Activated CD8-positive, alpha-beta memory T cell treated with anti-CD3 and anti-CD28 coated beads for 36 hours (primary cell): ENCODE measurements around the gene C12orf57. TPM values are rescaled to one million over a fixed set of nuclear protein-coding genes. Genes with fewer than 3 reads are reported as not detected.

Experiments
- CTCF ChIA-PET: fragments of 350-600 bp; sonication (Branson Sonifier 250); formaldehyde crosslinking; loops from one replicate; lab custom pipeline; 2021; ENCODE audit warnings: antibody characterized with exemption; lab: Charles Lee
- POLR2A ChIA-PET: fragments of 350-600 bp; sonication (Branson Sonifier 250); formaldehyde crosslinking; loops from one replicate; lab custom pipeline; 2021; ENCODE audit warnings: antibody characterized with exemption; lab: Charles Lee
- total RNA-seq, 2 experiments: library from RNA; stranded (reverse); gene quantifications; one replicate each; pipeline ENCODE4 v1.2.3, GENCODE V29; 2021

Gene C12orf57
- total RNA-seq, 2 experiments from 2014 or later = 234 to 239 TPM

- CTCF ChIA-PET = interaction anchor here (0.6 to 2.6 kb wide), 7 partner anchors 9 to 28 kb away, joined by 3 to 10 read pairs (median 3); partner anchors contain the start of genes C12orf57 and RNU7-1
- POLR2A ChIA-PET = interaction anchor here (1.0 to 1.3 kb wide), 4 partner anchors 10 to 31 kb away, joined by 3 to 8 read pairs (median 4); no protein-coding TSS in a partner anchor
Observed at GRCh38 chr12:6914947-6915788, 28.7 kb upstream of the C12orf57 start.

- CTCF ChIA-PET = interaction anchor here (0.6 to 2.6 kb wide), 4 partner anchors 9 to 22 kb away, joined by 3 to 8 read pairs (median 4); no protein-coding TSS in a partner anchor
- POLR2A ChIA-PET = no interaction called here
Observed at GRCh38 chr12:6915789-6916285, 28.0 kb upstream of the C12orf57 start.

DNA sequence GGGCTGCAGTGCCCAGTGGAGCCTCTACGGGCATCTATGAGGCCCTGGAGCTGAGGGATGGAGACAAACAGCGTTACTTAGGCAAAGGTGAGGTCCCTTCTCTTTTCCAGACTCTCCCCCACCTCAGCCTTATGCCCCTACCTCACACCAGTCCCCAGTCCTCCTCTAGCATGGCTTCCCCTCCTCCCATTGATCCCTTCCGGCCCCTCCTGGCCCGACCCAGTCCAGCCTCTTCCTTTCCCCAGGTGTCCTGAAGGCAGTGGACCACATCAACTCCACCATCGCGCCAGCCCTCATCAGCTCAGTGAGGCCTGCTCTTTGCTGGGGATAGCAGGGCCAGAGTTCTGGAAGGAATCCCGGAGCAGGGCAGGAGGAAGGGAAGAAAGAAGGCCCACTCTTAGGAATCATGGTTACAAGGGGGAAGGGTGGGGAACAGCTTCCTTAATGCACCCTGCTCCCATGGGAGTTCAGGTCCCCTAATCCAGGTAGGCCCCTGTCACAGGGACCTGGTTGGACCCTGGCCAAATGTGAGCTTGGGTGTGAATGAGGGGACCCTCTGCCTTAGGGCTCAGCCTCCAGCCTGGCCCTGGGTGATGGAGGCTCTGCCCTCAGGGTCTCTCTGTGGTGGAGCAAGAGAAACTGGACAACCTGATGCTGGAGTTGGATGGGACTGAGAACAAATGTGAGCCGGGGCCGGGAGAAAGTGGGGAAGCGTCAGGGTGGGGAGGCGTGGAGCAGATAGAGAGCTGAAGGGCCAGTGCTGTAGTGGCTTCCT, 27.2 kb upstream of the C12orf57 start:
- POLR2A ChIA-PET = no interaction called here
- CTCF ChIA-PET = interaction anchor here (1.0 to 2.6 kb wide), 4 partner anchors 8 to 25 kb away, joined by 3 to 8 read pairs (median 4); no protein-coding TSS in a partner anchor

- ChIA-PET POLR2A (interaction anchor here (0.6 to 1.4 kb wide), 2 partner anchors 20 to 295 kb away, joined by 4 to 15 read pairs; no protein-coding TSS in a partner anchor), CTCF (interaction anchor here (1.7 kb wide), 1 partner anchor 7 kb away, joined by 5 read pairs; no protein-coding TSS in a partner anchor)
Observed at GRCh38 chr12:6917491-6918231, 26.2 kb upstream of the C12orf57 start.

GRCh38 chr12:6919588-6919987, 24.2 kb upstream of the C12orf57 start:
- POLR2A ChIA-PET = no interaction called here
- CTCF ChIA-PET = interaction anchor here (0.6 to 1.3 kb wide), 3 partner anchors 28 to 549 kb away, joined by 3 to 4 read pairs (median 3); no protein-coding TSS in a partner anchor

- ChIA-PET POLR2A (no interaction called here), CTCF (interaction anchor here (0.6 to 1.0 kb wide), 3 partner anchors 11 to 59 kb away, joined by 3 read pairs; partner anchors contain the start of genes C12orf57 and RNU7-1)
Observed at GRCh38 chr12:6921539-6921938, 22.3 kb upstream of the C12orf57 start.

DNA sequence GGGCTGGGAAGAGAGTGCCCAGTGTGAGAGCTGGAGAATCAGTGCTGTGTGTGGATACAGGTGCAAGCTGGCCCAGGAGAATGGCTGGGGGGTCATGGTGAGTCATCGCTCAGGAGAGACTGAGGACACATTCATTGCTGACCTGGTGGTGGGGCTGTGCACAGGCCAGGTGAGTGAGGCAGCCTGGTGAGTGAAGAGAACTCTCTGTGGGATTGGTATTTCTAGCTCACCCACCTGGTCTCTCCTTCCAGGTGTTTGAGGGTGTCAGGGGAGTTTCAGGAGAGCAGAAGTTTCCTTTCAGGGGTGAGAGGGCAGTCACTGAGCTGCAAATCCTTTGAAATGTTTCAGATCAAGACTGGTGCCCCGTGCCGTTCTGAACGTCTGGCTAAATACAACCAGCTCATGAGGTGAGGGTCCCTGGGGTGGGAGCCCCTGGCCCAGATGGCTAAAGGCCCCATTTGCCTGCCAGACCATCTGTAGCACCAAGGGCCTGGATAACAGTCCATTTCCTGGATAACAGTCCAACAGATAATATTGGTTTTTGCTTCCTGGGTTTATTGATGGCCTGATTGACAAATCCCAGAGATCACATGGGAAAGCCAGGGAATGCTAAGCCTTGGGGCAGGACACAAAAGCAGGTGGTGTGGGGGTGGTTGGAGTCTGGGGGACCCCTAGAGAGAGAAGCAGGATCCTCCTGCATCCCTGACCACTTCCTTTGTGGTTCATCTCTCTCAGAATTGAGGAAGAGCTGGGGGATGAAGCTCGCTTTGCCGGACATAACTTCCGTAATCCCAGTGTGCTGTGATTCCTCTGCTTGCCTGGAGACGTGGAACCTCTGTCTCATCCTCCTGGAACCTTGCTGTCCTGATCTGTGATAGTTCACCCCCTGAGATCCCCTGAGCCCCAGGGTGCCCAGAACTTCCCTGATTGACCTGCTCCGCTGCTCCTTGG, 21.6 kb upstream of the C12orf57 start:
- POLR2A ChIA-PET = no interaction called here
- CTCF ChIA-PET = interaction anchor here (0.6 to 1.0 kb wide), 3 partner anchors 10 to 58 kb away, joined by 3 read pairs; partner anchors contain the start of genes C12orf57 and RNU7-1

DNA sequence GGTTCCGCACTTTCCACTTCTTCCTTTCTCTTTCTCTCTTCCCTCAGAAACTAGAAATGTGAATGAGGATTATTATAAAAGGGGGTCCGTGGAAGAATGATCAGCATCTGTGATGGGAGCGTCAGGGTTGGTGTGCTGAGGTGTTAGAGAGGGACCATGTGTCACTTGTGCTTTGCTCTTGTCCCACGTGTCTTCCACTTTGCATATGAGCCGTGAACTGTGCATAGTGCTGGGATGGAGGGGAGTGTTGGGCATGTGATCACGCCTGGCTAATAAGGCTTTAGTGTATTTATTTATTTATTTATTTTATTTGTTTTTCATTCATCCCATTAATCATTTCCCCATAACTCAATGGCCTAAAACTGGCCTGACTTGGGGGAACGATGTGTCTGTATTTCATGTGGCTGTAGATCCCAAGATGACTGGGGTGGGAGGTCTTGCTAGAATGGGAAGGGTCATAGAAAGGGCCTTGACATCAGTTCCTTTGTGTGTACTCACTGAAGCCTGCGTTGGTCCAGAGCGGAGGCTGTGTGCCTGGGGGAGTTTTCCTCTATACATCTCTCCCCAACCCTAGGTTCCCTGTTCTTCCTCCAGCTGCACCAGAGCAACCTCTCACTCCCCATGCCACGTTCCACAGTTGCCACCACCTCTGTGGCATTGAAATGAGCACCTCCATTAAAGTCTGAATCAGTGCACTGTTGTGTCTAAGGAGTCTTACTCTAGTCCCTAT, 20.7 kb upstream of the C12orf57 start:
- POLR2A ChIA-PET = no interaction called here

DNA sequence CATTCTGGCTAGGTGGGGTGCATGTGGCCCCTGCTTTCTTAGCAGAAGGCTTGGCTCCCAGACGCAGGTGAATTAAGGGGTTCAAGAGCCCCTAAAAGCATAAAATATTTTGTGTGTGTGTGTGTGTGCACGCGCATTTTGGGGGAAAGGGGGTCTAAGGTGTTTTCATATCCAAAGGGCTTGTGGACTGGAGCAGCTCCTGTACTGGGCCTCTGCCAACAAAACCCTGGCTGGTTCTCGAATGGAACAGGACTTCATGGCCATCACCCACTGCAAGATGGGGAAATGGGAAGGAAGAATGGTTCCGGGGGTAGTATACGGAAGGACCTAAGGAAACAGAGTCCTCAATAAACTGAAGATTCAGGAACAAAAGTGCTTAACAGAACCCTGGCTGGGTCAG, 20.0 kb upstream of the C12orf57 start:
- POLR2A ChIA-PET = interaction anchor here (0.6 kb wide), 1 partner anchor 20 kb away, joined by 3 read pairs; the partner anchor contains the start of gene C12orf57
- CTCF ChIA-PET = interaction anchor here (0.7 to 3.7 kb wide), 13 partner anchors 9 to 69 kb away, joined by 3 to 51 read pairs (median 4); partner anchors contain the start of genes C12orf57, ENO2 and RNU7-1

More for the DNA sequence above, 20.7 kb upstream of the C12orf57 start:
- CTCF ChIA-PET = interaction anchor here (0.7 to 3.7 kb wide), 8 partner anchors 9 to 52 kb away, joined by 4 to 51 read pairs (median 8); partner anchors contain the start of genes C12orf57, ENO2 and RNU7-1

DNA sequence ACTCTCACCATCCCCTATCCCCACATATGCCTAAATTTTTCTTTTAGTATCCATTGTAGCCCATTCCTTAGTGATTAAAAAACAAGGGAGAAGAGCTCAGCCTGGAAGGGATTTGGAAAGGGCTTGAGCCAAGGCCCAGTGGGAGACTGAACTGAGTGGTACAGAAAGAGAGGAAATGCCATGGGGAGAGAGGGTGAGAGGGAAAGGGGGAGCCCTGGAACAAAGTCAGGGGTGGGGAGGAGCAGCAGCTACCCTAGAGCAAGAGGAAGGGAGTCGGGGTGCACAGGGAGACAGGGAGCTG, 18.6 kb upstream of the C12orf57 start:
- POLR2A ChIA-PET = interaction anchor here (0.6 to 5.4 kb wide), 6 partner anchors 11 to 52 kb away, joined by 4 to 32 read pairs (median 8); partner anchors contain the start of genes C12orf57, ENO2, RNU7-1 and SPSB2
- CTCF ChIA-PET = interaction anchor here (0.9 to 3.7 kb wide), 12 partner anchors 9 to 186 kb away, joined by 3 to 51 read pairs (median 4); partner anchors contain the start of genes C12orf57, RNU7-1 and SPSB2

GRCh38 chr12:6925540-6926279, 18.1 kb upstream of the C12orf57 start:
- CTCF ChIA-PET = interaction anchor here (0.7 to 3.7 kb wide), 10 partner anchors 9 to 186 kb away, joined by 3 to 51 read pairs (median 4); partner anchors contain the start of gene SPSB2
- POLR2A ChIA-PET = interaction anchor here (0.6 to 5.4 kb wide), 6 partner anchors 11 to 53 kb away, joined by 4 to 32 read pairs (median 8); partner anchors contain the start of genes C12orf57, ENO2, RNU7-1 and SPSB2

DNA sequence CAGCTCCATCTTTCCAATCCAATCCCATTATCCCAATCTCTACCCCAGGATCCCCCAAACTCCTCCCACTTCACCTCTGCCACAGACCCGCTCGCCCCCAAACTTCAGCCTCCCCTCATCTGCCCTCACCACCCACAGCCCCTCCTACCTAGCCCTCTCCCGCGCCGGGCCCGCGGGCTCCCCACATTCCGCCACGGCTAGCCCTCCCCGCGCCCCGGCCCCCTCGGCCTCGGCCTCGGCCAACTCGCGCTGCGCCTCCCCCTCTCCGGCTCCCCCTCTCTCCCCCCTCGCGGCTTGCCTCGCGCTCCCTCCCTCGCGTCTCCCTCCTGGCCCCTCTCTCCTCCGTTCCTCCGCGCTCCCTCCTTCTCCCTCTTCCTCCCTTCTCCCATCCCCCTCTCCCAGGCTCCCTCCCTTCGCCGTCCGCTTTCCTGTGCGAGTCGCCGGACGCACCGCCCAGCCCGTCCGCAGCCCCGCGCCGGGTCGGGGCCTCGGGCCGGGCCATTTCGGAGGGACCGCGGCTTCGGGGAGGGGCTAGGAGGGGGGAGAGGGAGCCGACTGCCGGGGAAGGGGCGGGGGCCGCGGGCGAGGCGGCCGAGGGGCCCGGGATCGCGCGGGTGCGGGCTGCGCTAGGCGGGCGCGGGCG, 16.3 kb upstream of the C12orf57 start, which contains the start of gene ATN1:
ATN1 (plus strand) TSS at position 581 of the 643 bp plus-strand sequence. CDS start 6,043 bp downstream, outside the sequence.
- ChIA-PET POLR2A (interaction anchor here (0.6 to 5.4 kb wide), 8 partner anchors 10 to 109 kb away, joined by 3 to 32 read pairs (median 5); partner anchors contain the start of genes C12orf57, ENO2, RNU7-1 and SPSB2), CTCF (interaction anchor here (1.1 kb wide), 1 partner anchor 20 kb away, joined by 3 read pairs; no protein-coding TSS in a partner anchor)

DNA sequence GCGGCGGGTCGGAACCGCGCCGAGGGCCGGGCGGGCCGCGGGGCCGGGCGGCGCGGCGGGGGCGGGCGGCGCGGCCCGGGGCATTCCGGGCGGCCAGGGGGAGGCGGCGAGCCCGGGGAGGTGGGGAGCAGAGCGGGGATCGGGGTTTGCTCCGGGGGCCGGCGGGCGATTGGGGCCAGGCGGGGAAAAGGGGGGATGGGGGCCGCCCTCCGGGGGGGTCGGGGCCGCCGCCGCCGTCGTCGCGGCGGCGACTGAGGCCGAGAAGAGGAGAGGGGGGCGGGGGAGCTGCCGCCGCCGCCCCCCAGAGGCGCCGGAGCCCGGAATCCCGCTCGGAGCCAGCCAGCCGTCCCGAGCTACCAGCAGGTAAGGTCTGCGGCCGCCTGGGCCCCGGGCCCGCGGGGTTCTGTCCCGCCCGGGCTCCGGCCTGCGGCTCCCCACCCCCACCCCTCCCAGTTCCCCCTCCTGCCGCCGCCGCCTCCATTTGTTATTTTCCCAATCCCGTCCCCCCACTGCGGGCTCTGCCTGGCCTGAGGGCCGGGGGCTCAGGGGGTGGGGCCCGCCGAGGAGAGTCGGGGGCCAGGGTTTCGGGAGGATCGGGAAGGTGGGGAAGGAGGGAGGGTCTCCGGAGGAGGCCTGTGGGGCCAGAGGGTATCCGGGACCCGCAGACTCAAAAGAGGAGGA, 15.7 kb upstream of the C12orf57 start:
- POLR2A ChIA-PET = interaction anchor here (0.6 to 5.4 kb wide), 3 partner anchors 9 to 180 kb away, joined by 4 to 32 read pairs (median 4); partner anchors contain the start of gene SPSB2
- CTCF ChIA-PET = interaction anchor here (0.6 to 1.5 kb wide), 5 partner anchors 9 to 36 kb away, joined by 3 to 4 read pairs (median 3); partner anchors contain the start of genes C12orf57 and RNU7-1
